H1 (cell line): ENCODE results near the gene SPAG5. TPM values are rescaled to one million over a fixed set of nuclear protein-coding genes. Genes with fewer than 3 reads are reported as not detected.

Source experiments
- CTCF ChIA-PET: fragments of 300-600 bp; sonication (Branson Sonifier 250); formaldehyde crosslinking; loops from one replicate; lab custom pipeline; 2021; ENCODE audit not compliant: partially characterized antibody; lab: Charles Lee
- POLR2A ChIA-PET: fragments of 300-600 bp; sonication (Branson Sonifier 250); formaldehyde crosslinking; loops from one replicate; lab custom pipeline; 2021; ENCODE audit warnings: inconsistent platforms; ENCODE audit not compliant: partially characterized antibody; lab: Charles Lee
- DNase-seq, 2 experiments: peaks; one replicate each; pipeline versions ENCODE4 v3.0.0 to v3.0.0-alpha.2; 2010 to 2022; ENCODE audit warnings: low spot score in 2 of 2, low read depth in 1 of 2, mixed read lengths in 1 of 2
- FAIRE-seq: peaks from 2 replicates; lab custom pipeline; 2011; peaks lifted over from hg19 to GRCh38; lab: Jason Lieb, UNC
- H2AFZ ChIP-seq: 2 replicates; pipeline ENCODE4 v1.8.1; 2012; ENCODE audit warnings: low read length, inconsistent platforms
- H2AK5ac ChIP-seq: 2 replicates; pipeline ENCODE4 v1.6.1; 2013; ENCODE audit warnings: low read depth, low read length
- H2BK120ac ChIP-seq: replicated peaks from 2 replicates; pipeline ENCODE3; 2013; ENCODE audit warnings: low read depth, low read length, inconsistent platforms
- H2BK12ac ChIP-seq: 2 replicates; pipeline ENCODE4 v1.6.1; 2013; ENCODE audit warnings: low read depth, low read length
- H2BK15ac ChIP-seq: 2 replicates; pipeline ENCODE4 v1.6.1; 2013; ENCODE audit warnings: low read length
- H2BK20ac ChIP-seq: 2 replicates; pipeline ENCODE4 v1.6.1; 2013; ENCODE audit warnings: low read length
- H2BK5ac ChIP-seq: 2 replicates; pipeline ENCODE4 v1.6.1; 2013; ENCODE audit warnings: low read depth, low read length
- H3K14ac ChIP-seq: 2 replicates; pipeline ENCODE4 v1.6.1; 2013; ENCODE audit warnings: inconsistent platforms; ENCODE audit not compliant: insufficient read length
- H3K18ac ChIP-seq: 2 replicates; pipeline ENCODE4 v1.6.1; 2013; ENCODE audit warnings: low read length; ENCODE audit errors: extremely low read depth
- H3K23ac ChIP-seq: 2 replicates; pipeline ENCODE4 v1.6.1; 2013; ENCODE audit warnings: inconsistent platforms; ENCODE audit not compliant: insufficient read length
- H3K23me2 ChIP-seq: 2 replicates; pipeline ENCODE4 v1.6.1; 2013; ENCODE audit warnings: low read depth, low read length
- H3K27ac ChIP-seq: 2 replicates; pipeline ENCODE4 v1.6.1; 2011; ENCODE audit warnings: low read depth, low read length, inconsistent platforms
- H3K27me3 ChIP-seq, 4 experiments: replicated peaks in 1 of 4; 1 replicate in 1 of 4; 2 replicates in 3 of 4; pipeline versions ENCODE4 v1.6.1 to v1.8.1; 2011 to 2013; ENCODE audit warnings: low read length in 3 of 4, mild to moderate bottlenecking in 3 of 4, inconsistent platforms in 2 of 4, mixed read lengths in 2 of 4, moderate library complexity in 1 of 4; ENCODE audit not compliant: control insufficient read depth in 3 of 4, insufficient read depth in 3 of 4; ENCODE audit errors: extremely low read depth in 1 of 4
- H3K36me3 ChIP-seq, 4 experiments: 2 replicates each; pipeline versions ENCODE4 v1.6.1 to v1.8.1; 2011 to 2013; ENCODE audit warnings: mild to moderate bottlenecking in 4 of 4, low read length in 3 of 4, moderate library complexity in 2 of 4, control low read depth in 1 of 4, inconsistent platforms in 1 of 4; ENCODE audit not compliant: insufficient read depth in 4 of 4, control insufficient read depth in 2 of 4
- H3K4ac ChIP-seq: replicated peaks from 2 replicates; pipeline ENCODE3; 2013; ENCODE audit warnings: low read length, low read depth, mixed read lengths, inconsistent platforms; ENCODE audit not compliant: insufficient read length
- H3K4me1 ChIP-seq, 4 experiments: replicated peaks in 1 of 4; 1 replicate in 1 of 4; 2 replicates in 3 of 4; pipeline versions ENCODE4 v1.6.1 to v1.8.1; 2011 to 2013; ENCODE audit warnings: low read length in 3 of 4, inconsistent platforms in 2 of 4, mixed read lengths in 1 of 4; ENCODE audit not compliant: insufficient read depth in 4 of 4, control insufficient read depth in 3 of 4
- H3K4me2 ChIP-seq, 2 experiments: 2 replicates each; pipeline versions ENCODE4 v1.6.1 to v1.8.1; 2011 to 2013; ENCODE audit warnings: low read depth in 2 of 2, low read length in 2 of 2, control low read depth in 1 of 2, inconsistent platforms in 1 of 2, mild to moderate bottlenecking in 1 of 2; ENCODE audit not compliant: insufficient read depth in 1 of 2
- H3K4me3 ChIP-seq, 4 experiments: fragments of 200-600, 300-600 bp in 1 of 4; sonication (generic), shearing (Covaris generic), sonication (Bioruptor Twin) in 1 of 4; 2 replicates each; pipeline versions ENCODE4 v1.5.1 to v1.8.1; 2011 to 2016; ENCODE audit warnings: low read length in 4 of 4, low read depth in 3 of 4, control low read depth in 2 of 4, inconsistent platforms in 2 of 4, mild to moderate bottlenecking in 2 of 4, mixed read lengths in 1 of 4, moderate library complexity in 1 of 4; ENCODE audit not compliant: insufficient read depth in 2 of 4; ENCODE audit errors: extremely low read depth in 1 of 4
- H3K56ac ChIP-seq: replicated peaks from 2 replicates; pipeline ENCODE3; 2013; ENCODE audit warnings: low read depth, mild to moderate bottlenecking, mixed read lengths, low read length, inconsistent platforms; ENCODE audit not compliant: insufficient read length
- H3K79me1 ChIP-seq: 2 replicates; pipeline ENCODE4 v1.6.1; 2013; ENCODE audit warnings: low read depth, low read length, control low read depth
- H3K79me2 ChIP-seq, 2 experiments: 2 replicates each; pipeline versions ENCODE4 v1.6.1 to v1.8.1; 2012 to 2013; ENCODE audit warnings: low read length in 2 of 2, mild to moderate bottlenecking in 2 of 2, inconsistent platforms in 1 of 2; ENCODE audit not compliant: insufficient read depth in 2 of 2, control insufficient read depth in 1 of 2
- H3K9ac ChIP-seq, 4 experiments: replicated peaks in 1 of 4; 1 replicate in 1 of 4; 2 replicates in 3 of 4; pipeline versions ENCODE4 v1.6.1 to v1.8.1; 2011 to 2013; ENCODE audit warnings: low read depth in 3 of 4, low read length in 3 of 4, control low read depth in 2 of 4, mild to moderate bottlenecking in 2 of 4, moderate library complexity in 2 of 4, inconsistent platforms in 1 of 4; ENCODE audit errors: extremely low read depth in 1 of 4
- H3K9me3 ChIP-seq, 2 experiments: 2 replicates each; pipeline versions ENCODE4 v1.6.1 to v1.8.1; 2012 to 2013; ENCODE audit warnings: mild to moderate bottlenecking in 2 of 2, moderate library complexity in 2 of 2, control low read depth in 1 of 2, inconsistent platforms in 1 of 2, low read depth in 1 of 2, low read length in 1 of 2, mixed read lengths in 1 of 2; ENCODE audit not compliant: insufficient read depth in 2 of 2
- H4K20me1 ChIP-seq, 2 experiments: replicated peaks in 1 of 2; 2 replicates each; pipeline versions ENCODE3 to v1.8.1; 2011 to 2013; ENCODE audit warnings: inconsistent platforms in 2 of 2, low read length in 2 of 2, mild to moderate bottlenecking in 1 of 2; ENCODE audit not compliant: insufficient read depth in 2 of 2, control insufficient read depth in 1 of 2
- H4K5ac ChIP-seq: 2 replicates; pipeline ENCODE4 v1.6.1; 2013; ENCODE audit warnings: low read length, low read depth, mixed read lengths, inconsistent platforms; ENCODE audit not compliant: insufficient read length
- H4K8ac ChIP-seq: 2 replicates; pipeline ENCODE4 v1.8.0; 2013; ENCODE audit warnings: mild to moderate bottlenecking, moderate library complexity, low read length, inconsistent platforms; ENCODE audit not compliant: insufficient read depth; ENCODE audit errors: extremely low read depth
- H4K91ac ChIP-seq: replicated peaks from 2 replicates; pipeline ENCODE3; 2013; ENCODE audit warnings: low read length, mixed read lengths, inconsistent platforms; ENCODE audit not compliant: insufficient read length
- BRCA1 ChIP-seq: IDR thresholded peaks from 2 replicates; pipeline ENCODE4 v1.6.1; 2012; ENCODE audit warnings: low read depth, low read length, improper control_type of control experiment
- CTBP2 ChIP-seq: IDR thresholded peaks from 2 replicates; pipeline ENCODE4 v1.7.0; 2011; ENCODE audit warnings: borderline replicate concordance, mild to moderate bottlenecking, moderate library complexity, mixed read lengths, low read length; ENCODE audit not compliant: insufficient read depth, insufficient read length
- TBP ChIP-seq: IDR thresholded peaks from 2 replicates; pipeline ENCODE4 v1.6.1; 2011; ENCODE audit warnings: low read depth, low read length, improper control_type of control experiment
- WGBS, 2 experiments: shearing (Covaris generic) in 1 of 2; methylation state at CpG; one replicate each; pipeline versions ENCODE4 v1.1.6 to v1.1.7; 2013 to 2015; ENCODE audit warnings: low lambda C conversion rate in 2 of 2, mixed read lengths in 2 of 2, inconsistent platforms in 1 of 2, low coverage in 1 of 2, missing lambda C conversion rate in 1 of 2; ENCODE audit not compliant: insufficient replicate concordance in 2 of 2, insufficient coverage in 1 of 2, insufficient read length in 1 of 2; ENCODE audit errors: extremely low coverage in 1 of 2, missing lambda C conversion rate in 1 of 2; 5-methylcytosine and 5-hydroxymethylcytosine counted together
- polyA plus RNA-seq, 7 experiments: library from polyadenylated mRNA; depleted of rRNA in 3 of 7; stranded (reverse) in 5 of 7; unstranded in 2 of 7; fragments of >200 nt in 5 of 7; fragments of 200-250 nt in 2 of 7; gene quantifications; 1 replicate in 5 of 7; 2 replicates in 1 of 7; 4 replicates in 1 of 7; pipeline versions ENCODE4 v1.2.1 to v1.2.3, GENCODE V29; 2011 to 2013; ENCODE audit warnings: missing spikeins in 2 of 7, mixed read lengths in 2 of 7
- total RNA-seq: library from RNA; stranded (reverse); fragmentation: NEBNext Ultra II Directional; extraction: Animal tissue kit (Norgen Biotek cat#: 25700); gene quantifications from 2 replicates; pipeline ENCODE4 v1.2.1, GENCODE V29; 2021
- TF ChIP-seq, protein P1 (sequence below): IDR thresholded peaks from 2 replicates; pipeline ENCODE4 v1.6.1; 2012; ENCODE audit warnings: low read length, inconsistent platforms

Gene SPAG5
- total and polyA plus RNA-seq, 2 of the 8 experiments (the other 6 are each of a cell fraction or from before 2014, with no cell fraction given) = 57.1 to 129 TPM

- no peak overlapping the region for H2BK5ac ChIP-seq
- no peak overlapping the region for H3K14ac ChIP-seq
- no peak overlapping the region for H2AFZ ChIP-seq
- H4K5ac ChIP-seq = no peak overlapping the region
- H3K9me3 ChIP-seq = no peaks in the 10 kb centered on the region
- no peak overlapping the region for H2BK12ac ChIP-seq
- no peak overlapping the region for H3K4me3 ChIP-seq
- H3K27ac ChIP-seq = no peak overlapping the region
- H3K23me2 ChIP-seq = no peaks in the 10 kb centered on the region; the same call in 1 of the 2 replicates
- ChIA-PET POLR2A (interaction anchor here (1.2 to 14.1 kb wide), 8 partner anchors 9 to 89 kb away, joined by 3 to 163 read pairs (median 8); partner anchors contain the start of genes ALDOC, BLTP2 and RSKR), CTCF (interaction anchor here (1.4 to 2.9 kb wide), 4 partner anchors 9 to 41 kb away, joined by 3 to 14 read pairs (median 10); partner anchors contain the start of gene BLTP2)
- peaks cover 12 to 26% of the 10 kb centered on the region in 2 experiments for H4K20me1 ChIP-seq
- no peak overlapping the region for H3K23ac ChIP-seq
- no peak overlapping the region for H2BK20ac ChIP-seq
- no peak overlapping the region for H3K9ac ChIP-seq
- H4K91ac ChIP-seq = no peak overlapping the region
- H3K4me1 ChIP-seq = no peaks in the 10 kb centered on the region
- WGBS, 2 experiments = 92% methylated on average over 1 of the region's 1 CpG; no CpG with 5 or more reads in 1 of the 2 experiments
- H2BK15ac ChIP-seq = no peak overlapping the region
- H2BK120ac ChIP-seq = no peak overlapping the region
- peaks cover 57 to 98% (median 90%) of the 10 kb centered on the region in 4 experiments for H3K36me3 ChIP-seq
- H3K79me1 ChIP-seq = peaks cover 7% of the 10 kb centered on the region
- peaks cover 0 to 23% of the 10 kb centered on the region in 2 experiments; a peak in 2 of 4 replicates for H3K79me2 ChIP-seq
- FAIRE-seq (no peak), DNase-seq (no peak)
- no peak overlapping the region for H2AK5ac ChIP-seq
- no peaks in the 10 kb centered on the region for H3K27me3 ChIP-seq
- no peak overlapping the region for H3K56ac ChIP-seq
- no peak overlapping the region for H3K4me2 ChIP-seq
- H3K4ac ChIP-seq = no peak overlapping the region
- H4K8ac ChIP-seq = no peak overlapping the region
- H3K18ac ChIP-seq = no peak overlapping the region
- TF ChIP-seq BRCA1 (no peak), CTBP2 (no peak), TBP (no peak)
- TF ChIP-seq, protein P1, sequence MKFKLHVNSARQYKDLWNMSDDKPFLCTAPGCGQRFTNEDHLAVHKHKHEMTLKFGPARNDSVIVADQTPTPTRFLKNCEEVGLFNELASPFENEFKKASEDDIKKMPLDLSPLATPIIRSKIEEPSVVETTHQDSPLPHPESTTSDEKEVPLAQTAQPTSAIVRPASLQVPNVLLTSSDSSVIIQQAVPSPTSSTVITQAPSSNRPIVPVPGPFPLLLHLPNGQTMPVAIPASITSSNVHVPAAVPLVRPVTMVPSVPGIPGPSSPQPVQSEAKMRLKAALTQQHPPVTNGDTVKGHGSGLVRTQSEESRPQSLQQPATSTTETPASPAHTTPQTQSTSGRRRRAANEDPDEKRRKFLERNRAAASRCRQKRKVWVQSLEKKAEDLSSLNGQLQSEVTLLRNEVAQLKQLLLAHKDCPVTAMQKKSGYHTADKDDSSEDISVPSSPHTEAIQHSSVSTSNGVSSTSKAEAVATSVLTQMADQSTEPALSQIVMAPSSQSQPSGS = no peak
Observed at GRCh38 chr17:28635506-28635905, 36.7 kb upstream of the SPAG5 start.
